GM19468 (cell line): ENCODE results near the gene ICE1.
"Not testable (repeated sequence)": the region's sequence is repeated elsewhere in the genome, so short reads cannot be mapped to it uniquely, and the experiment has no call there.

Source experiments
- ATAC-seq: cut with Tn5 transposase; IDR thresholded peaks from one replicate; pipeline ENCODE4 v1.9.1; 2021; ENCODE audit warnings: mild to moderate bottlenecking, moderate library complexity, moderate number of reproducible peaks; ENCODE audit not compliant: unreplicated experiment; ENCODE audit errors: extremely low read depth

The ICE1 gene

DNA sequence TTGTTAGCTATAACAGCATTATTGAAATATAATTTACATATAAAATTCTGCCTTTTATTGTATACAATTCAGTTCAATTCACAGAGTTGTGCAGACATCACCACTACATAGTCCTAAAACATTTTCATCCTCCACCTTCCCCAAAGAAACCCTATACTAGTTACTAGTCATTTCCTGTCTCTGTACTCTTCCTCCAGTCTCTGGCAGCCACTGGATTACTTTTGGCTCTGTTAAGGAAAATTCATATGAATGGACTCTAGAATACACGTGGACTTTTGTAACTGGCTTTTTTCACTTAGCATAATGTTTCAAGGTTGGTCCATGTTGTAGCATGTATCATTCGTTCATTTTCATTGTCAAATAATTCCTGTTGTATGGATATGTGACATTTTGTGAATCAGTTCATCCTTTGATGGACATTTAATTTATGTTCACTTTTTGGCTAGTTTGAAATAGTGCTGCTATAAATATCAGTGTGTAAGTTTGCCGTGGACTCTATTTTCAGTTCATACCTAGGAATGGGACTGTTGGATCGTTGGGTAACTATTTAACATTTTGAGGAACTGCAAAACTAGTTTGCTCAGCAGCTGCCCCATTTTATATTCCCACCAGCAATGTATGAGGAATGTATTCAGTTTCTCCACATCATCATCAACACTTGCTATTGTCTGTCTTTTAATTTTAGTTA is 9.7 kb downstream of the ICE1 start:
- no peak for ATAC-seq

DNA sequence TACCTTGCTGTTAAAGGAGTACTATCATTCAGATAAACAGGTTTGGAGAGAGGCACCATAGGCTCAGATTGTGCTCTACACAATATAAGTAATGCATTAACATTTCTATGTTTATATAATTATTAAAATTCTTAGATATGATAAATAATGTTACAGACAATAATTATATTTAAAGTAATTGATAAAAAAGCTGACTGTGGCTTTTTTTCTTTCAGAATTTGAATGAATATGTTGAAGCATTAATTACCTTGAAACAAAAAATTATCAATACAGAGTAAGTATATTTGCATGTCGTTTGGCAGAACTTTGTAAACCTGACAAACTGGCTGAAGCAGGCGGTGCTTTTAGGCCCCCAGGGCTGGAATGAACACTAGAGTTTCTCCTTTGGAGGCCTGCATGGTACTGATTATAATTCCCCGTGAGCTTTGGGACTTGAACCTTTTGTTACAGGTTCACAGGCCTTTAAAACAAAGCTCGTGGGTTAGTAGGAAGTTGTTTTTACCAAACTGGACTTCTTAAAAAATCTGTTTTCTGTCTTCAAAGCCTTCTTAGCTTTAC is 13.8 kb downstream of the ICE1 start:
- ATAC-seq = no peak

DNA sequence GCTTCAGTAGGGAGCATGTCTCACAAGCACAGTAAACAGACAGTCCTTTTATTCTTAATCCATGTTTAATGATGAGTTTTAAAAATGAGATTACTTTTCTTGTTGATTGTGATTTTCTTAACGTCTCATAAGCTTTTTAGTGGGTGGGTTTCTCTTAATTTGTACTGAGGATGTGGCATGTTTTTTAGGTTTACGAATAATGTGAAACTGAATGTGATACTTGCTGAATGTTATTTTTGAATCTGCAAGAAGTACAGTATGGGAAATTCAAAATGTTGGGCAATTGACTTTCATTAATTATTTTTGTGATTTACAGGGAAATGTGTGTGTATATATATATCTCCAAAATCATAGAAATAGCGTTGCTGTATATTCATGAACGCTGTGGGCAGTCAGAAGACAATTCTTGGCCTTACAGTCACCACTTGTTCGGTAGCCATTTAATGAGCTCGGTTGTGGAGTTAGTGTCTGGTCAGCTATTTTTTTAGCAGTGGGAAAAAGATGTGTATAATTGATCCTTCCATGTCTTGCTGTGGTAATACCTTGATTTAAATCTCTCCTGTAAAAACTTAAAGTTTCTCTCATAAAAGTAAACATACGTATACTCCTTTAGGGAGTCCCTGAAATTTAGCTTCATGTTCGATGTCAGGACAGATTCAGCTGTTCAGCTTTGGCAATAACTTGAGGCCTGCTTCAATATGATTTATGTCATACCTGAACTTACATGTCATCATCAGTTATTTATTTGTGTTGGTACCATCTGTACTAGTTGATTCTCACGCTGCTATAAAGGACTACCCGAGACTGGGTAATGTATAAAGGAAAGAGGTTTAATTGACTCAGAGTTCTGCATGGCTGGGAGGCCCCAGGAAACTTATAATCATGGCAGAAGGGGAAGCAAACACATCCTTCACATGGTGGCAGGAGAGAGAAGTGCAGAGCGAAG is 15.0 kb downstream of the ICE1 start:
- no peak for ATAC-seq

DNA sequence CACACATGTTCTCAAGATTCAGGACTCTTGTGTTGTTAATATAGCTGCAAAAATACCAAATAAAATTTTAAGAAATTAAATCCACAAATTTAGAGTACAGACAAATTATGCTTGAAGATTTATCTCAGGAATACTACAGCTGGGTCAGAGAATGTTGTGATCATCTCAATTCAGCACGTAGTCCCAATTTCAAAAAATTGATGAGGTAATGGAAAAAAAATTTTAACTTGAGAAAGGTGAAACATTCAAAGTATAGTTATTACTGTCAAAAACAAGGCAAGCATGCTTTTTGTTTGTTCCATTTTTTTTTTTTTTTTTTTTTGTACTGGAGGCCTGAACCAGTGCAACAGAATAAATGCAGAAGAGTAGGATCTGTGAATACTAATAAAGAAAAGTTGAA is 29.4 kb downstream of the ICE1 start:
- no peak for ATAC-seq

DNA sequence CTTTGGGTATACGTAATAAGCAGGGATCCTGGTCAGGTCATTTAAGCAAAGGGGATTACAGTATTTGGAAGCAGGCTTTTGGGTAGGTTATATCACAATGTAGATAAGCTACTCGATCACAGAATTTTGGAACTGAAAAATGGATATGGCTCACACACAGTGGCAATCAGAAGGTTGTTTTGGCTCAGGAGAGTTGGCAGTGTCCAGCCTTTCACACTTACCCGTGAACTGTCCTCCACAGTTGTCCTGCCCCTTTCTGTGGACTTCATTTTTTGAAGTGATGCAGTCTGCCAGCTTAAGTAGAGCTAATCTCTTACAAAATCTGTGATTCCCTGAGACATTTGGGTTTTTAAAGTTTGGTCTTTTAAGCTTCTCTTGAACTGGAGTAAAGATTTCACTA is 30.7 kb downstream of the ICE1 start:
- no peak for ATAC-seq

DNA sequence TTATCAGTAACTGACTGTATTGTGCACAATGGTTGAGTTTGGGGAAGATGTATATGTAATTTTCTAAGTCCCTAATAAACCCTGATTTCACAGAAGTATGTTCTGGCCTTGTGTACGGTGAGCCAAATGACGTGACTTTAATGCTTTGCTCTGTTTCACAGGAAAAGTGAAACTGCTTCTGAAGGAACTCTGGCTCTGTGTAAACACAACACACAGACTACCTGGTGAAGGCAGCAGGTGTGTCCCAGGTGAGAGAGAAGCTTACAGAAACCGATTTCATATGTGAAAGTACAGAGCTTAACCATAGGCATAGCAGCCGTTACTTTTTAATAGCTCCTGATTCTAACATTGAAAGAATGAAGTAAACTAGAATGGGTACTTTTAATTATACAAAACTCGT is 31.9 kb downstream of the ICE1 start:
- ATAC-seq = no peak

DNA sequence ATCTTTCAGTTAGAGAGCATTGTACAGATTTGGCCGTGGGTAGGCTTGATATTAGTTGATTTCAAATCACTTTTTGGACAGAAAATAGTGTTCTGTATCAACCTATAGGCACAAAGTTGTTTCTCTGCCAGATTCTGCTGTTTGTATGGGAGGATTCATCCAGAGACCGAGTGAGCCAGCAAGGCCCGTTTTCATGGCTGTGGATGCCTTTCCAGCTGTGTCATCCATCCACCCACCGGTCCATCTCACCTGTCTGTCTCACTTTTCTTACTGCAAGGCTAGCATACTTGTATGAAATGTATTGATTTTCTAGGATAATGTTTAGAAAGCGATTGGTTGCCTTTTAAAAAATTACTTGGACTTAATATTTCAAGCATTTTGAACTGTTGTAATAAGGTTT is 34.4 kb downstream of the ICE1 start:
- ATAC-seq = no peak

DNA sequence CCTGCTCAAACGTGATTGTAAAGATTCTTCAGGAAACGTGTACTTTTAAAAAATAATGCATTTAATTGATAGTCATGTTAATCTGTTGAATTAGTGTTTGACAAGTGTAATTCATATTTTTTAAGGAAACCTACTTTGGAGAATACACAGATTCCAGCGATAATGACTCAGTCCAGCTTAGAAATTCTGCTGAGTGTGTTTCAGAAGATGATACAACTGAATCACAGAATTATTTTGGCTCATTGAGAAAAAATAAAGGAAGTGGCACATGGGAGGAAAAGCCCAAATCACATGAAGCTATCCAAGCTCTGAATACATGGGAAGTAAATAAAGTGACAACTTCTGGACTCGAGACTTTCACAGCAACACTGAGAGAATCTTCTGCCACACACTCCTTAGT is 37.8 kb downstream of the ICE1 start:
- no peak for ATAC-seq

DNA sequence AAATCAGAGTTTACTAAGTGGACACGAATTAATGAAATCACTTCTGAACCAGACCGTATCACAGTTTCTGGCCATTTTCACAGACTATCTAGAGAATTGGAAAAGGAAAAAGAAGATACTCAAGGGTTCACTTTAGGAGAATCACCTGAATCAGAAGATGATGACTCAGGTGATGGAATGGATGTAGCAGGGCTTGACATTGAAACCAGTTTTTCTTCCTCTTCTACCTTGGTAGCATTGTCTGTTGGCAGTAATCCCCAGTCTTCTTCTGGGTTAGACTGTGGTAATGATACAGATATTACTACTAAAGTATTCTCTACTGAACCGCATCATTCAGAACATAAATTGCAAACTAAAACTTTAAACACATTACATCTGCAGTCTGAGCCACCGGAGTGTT is 38.5 kb downstream of the ICE1 start:
- no peak for ATAC-seq

DNA sequence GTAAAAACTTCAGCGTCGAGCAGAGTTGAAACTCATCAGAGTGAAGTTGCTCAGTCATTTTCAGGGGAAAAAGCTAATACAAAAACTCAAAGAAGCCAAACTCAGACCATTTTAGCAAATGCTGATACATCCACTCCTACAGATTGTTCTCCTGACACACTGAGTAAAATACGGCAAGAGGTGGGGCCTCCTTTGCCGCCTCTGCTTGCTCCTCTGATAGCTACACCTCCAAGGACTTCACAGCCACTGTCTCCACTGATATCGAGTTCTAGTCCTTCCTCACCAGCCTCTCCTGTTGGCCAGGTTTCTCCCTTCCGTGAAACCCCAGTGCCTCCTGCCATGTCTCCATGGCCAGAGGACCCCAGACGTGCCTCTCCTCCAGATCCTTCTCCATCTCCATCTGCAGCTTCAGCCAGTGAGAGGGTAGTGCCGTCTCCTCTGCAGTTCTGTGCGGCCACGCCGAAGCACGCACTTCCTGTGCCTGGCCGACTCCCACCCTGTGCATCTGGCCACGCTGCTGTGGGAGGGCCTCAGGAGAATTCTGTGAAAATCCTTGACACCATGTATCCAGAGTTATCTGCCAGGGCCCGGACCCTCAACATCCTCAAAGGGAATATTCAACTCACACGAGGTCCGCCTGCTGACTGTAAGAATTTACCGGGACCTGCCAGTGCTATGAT is 41.7 kb downstream of the ICE1 start:
- no peak for ATAC-seq

DNA sequence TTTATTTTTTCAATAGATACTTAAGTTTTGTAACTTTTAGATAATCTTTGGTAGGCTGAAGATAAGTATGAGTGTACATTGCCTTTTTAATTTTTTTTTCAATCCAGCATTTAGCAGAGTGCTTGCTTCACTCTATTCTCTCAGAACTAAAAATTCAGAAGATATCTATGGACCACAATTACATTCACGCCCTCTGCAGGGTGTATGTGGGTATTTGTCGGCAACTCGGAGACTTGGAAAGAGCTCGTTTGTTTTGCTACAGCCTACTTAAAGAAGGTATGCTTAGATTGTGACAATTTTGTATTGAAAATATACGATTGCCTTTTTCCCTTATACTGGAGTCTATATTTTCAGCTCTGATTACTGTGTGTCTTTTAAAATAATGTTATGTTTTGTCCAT is 43.8 kb downstream of the ICE1 start:
- ATAC-seq = no peak

DNA sequence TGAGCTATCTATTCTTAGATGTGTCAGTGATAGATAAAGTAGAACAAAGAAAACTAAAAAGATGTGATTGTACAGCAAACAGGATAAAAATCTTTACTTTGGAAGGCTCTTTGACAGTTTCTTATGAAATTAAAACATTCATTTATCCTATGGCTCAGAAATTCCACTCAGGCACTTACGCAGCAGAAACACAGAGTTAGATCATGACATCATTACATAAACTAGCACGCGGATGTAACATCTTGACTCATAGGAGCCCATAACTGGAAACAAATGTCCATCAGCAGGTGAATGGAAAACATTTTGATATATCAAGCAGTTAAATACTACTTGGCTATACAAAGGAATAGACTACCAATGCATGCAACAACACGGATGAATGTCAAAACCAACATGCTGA is 45.3 kb downstream of the ICE1 start:
- no peak for ATAC-seq

DNA sequence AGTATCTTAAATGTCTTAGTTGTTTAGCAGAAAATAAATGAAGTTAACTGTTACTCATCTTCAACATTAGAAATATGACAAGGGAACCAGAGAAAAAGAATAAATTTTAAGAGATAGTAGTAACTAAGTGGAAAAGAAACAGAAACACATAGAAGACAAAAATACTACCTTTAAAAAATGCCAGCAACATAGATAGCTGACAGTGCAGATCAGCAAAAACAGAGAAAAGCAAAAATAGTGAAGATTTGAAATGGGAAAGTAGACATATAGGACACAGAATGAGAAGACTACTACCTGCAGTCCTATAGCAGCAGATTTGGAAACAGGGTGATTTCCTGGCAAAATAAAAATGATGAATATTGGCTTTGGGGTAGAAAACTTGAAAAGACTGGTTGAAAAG is 48.5 kb downstream of the ICE1 start:
- ATAC-seq = no peak

DNA sequence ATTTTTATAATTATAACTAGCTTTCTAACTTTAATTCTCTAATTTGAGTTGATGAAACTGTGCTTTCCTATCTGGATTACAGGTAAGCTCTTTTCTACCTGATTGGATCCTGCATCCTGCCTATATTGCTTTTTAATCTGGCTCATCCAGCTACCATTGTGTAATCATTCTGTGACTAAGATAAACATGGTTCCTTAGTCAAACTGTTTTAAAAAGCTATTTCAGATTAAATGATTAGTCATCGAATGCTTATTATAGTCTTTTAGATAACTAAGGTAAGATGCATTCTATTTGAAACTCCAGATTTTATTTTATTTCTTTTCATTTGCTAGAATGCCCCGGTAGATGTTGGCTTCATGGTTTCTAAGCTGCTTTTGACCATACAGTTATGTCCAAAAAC is 50.7 kb downstream of the ICE1 start:
- no peak for ATAC-seq

DNA sequence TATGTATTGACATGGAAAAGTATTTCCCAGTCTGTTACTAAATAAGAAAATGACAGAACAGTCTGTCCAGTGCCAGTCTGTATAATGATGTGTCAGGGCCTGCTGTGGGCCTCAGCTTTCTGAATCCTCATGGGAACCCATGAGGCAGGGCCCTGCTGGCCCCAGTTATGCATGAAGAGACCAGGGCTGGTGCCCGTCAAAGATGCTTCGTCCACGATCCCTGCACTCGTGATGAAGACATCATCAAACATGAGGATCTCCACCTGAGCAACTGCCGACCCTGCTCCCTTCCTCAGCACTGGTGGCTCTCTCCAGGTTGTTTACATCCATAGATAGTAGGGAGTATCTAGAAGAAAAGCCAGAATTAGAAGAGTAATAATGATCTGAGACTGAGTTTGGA is 52.5 kb downstream of the ICE1 start:
- no peak for ATAC-seq

DNA sequence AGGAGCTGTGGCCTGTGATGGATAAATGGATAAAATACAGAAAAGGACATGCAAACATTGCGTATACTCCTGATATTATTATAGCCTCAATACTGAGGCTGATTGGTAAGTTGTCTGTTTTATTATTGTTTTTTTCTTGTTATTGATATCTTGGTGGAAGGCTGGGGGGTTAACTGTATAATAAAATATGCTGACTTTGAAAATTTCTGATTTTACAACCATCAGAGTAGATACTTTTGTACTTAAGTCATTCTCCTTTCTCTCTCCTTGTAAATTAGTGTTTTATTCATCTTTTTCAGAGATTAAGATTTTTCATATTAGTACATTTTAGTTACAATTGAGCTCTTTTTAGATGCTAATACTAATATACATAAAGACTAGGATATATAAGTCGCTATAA is 53.5 kb downstream of the ICE1 start:
- ATAC-seq = no peak

DNA sequence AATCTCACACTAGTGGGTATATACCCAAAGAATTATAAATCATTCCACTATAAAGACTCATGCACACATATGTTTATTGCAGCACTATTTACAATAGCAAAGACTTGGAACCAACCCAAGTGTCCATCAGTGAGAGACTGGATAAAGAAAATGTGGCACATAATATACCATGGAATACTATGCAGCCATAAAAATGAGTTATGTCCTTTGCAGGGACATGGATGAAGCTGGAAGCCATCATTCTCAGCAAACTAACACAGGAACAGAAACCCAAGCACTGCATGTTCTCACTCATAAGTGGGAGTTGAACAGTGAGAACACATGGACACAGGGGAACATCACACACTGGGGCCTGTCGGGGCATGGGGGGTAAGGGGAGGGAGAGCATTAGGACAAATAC is 57.1 kb downstream of the ICE1 start:
- ATAC-seq = not testable (repeated sequence)

DNA sequence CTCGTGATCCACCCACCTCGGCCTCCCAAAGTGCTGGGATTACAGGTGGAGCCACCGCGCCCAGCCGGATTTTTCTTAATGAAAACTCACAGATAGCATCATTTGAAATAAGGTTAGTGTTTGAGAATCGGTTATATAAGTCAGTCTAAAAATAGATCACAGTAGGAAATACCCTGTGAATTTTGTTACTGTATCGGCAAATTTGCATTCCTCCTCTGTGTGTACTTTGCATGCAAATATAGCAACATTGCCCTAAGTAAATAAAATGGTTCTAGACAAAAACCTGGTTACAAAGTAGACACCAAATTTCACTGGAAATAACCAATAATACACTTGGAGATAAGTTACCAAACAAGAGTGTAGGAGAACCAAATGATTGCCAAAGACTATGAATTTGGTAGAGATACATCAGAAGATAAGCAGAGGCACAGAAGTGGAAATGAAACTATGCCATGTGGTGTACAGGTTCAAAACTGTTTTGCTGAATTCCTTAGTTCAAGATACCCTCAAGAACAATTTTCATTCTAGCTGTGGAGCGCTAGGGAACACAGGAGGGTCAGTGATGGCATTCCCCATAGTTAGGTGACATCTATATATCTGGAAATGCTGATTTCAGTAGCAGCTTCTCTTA is 58.1 kb downstream of the ICE1 start:
- ATAC-seq = no peak

DNA sequence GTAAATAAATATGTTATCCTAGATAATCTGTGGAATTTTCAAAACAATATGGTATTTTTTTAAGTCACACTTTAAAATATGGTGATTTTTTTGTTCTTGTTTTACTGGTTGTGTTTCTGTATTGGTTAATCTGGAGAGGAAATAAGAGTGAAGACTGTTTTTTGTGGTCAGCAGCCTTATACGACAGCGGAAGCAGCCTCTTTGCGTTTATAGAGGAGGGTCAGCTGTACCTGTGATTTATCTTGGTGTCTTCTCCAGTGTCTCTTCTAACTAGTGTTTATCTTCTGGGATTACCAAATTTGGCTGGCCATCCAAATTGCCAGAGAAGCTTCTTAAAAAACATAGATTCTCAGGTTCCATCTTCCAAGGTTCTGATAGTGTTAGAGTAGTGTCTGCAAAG is 58.7 kb downstream of the ICE1 start:
- ATAC-seq = no peak

DNA sequence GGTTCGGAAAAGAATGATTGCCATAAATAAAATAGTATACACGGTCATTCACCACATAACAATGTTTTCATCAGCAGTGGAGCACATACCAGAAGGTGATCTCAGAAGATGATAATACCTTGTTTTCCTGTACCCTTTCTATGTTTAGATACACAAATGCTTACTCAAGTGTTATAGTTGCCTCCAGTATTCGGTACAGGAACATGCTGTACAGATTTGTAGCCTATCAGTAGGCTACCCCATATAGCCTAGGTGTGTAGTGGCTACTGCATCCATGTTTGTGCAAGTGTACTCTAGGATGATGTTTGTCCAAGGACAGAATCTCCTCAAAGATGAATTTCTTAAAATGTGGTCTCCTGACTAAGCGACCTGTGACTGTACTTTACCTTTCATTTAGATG is 59.2 kb downstream of the ICE1 start:
- ATAC-seq = no peak
